ENCODE data around the gene COLEC11.
"Not testable (repeated sequence)": the region's sequence is repeated elsewhere in the genome, so short reads cannot be mapped to it uniquely, and the experiment has no call there.

COLEC11 gene

DNA sequence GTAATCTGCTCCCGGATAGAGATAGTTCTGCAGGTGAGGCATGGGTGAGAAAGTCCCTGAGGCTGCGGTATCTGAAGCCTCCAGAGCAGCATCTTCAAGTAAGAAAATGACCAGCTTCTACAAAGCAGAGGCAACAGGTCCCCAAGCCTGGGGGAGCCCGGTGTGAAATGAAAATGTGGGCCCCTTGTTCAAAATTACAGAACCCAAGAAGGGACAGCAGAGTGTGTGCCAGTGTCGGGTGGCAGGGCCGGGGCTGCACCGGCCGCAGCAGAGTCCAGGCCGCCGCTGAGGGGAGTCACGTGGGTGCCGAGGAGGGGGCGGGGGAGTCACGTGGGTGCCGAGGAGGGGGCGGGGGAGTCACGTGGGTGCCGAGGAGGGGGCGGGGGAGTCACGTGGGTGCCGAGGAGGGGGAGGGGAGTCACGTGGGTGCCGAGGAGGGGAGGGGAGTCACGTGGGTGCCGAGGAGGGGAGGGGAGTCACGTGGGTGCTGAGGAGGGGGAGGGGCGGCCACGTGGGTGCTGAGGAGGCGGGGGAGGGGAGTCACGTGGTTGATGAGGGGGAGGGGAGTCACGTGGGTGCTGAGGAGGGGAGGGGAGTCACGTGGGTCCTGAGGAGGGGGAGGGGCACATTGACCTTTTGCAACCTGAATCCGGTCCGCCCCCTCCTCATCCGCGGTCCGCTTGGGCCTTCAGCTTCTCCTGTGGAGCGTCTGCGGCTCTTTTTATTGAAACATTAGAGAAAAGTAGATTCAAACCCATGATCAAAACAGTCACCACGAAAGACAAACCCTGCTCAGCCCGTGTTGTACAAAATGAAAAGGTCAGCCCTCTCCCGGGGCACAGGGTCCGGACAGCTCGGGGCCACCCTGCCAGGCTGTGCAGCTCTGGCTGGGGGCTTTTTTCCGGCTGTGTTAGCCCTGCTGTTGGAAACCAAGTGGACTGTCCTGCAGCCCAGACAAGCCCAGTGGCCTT lies 10.4 kb downstream of the COLEC11 start:
- DNase-seq (ENCODE audit: low read depth, low spot score), result no peak

DNA sequence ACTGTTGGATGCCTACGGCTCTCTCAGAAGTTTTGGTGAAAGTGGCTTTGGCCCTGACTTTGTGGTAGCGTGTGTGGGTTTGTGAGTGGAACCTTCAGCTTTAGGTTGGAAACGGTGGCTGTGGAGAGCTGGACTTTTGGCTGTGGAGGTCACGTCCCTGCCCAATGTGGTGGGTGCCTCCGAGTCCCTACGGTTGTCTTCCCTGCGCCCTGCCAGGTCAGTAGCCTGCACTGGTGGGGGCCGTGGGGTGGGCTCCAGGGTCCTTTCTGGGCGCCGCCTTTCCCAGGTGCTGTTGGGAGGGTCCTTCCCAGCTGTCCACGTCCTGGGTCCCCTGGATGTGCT lies 11.1 kb downstream of the COLEC11 start:
- DNase-seq (ENCODE audit: low read depth, low spot score), result no peak

DNA sequence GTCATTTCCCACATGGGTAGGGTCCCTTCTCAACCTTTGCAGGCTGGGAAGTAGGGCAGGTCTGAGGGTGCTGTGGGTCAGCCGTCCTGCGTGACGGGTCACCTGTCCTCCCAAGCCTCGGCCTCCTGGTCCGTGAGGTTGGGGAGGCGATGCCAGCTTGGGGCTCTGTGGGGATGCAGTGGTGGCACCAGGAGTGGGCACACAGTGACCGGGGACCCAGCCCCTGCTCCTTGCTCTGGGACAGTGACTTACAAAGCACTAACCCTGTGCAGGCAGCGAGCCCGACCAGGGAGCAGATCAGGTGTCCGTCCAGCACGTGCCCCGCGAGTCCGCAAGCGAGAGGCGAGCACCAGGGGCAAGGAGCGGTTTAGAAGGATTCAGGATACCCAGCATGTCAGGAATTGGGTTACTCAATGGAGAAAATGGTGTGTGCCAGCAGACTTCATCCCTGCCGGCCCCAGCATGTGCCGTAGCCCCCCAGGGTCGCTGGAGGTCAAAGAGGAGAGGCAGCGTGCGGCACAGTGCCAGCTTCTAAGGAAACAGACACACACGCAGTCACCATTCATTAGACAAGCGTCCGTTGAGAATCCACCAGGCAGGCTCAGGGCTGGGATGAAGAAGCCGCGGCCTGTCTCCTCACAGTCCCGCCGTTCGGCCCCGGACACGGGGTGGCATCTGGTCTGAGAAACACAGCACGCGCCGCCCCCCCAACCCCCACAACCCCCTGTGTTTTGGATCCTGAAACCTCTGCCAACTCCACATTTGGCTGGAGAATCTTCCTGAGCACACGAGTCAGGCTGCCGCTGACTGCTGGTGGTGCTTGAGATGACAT lies 11.7 kb downstream of the COLEC11 start:
- no peak for DNase-seq (ENCODE audit: low read depth, low spot score)

DNA sequence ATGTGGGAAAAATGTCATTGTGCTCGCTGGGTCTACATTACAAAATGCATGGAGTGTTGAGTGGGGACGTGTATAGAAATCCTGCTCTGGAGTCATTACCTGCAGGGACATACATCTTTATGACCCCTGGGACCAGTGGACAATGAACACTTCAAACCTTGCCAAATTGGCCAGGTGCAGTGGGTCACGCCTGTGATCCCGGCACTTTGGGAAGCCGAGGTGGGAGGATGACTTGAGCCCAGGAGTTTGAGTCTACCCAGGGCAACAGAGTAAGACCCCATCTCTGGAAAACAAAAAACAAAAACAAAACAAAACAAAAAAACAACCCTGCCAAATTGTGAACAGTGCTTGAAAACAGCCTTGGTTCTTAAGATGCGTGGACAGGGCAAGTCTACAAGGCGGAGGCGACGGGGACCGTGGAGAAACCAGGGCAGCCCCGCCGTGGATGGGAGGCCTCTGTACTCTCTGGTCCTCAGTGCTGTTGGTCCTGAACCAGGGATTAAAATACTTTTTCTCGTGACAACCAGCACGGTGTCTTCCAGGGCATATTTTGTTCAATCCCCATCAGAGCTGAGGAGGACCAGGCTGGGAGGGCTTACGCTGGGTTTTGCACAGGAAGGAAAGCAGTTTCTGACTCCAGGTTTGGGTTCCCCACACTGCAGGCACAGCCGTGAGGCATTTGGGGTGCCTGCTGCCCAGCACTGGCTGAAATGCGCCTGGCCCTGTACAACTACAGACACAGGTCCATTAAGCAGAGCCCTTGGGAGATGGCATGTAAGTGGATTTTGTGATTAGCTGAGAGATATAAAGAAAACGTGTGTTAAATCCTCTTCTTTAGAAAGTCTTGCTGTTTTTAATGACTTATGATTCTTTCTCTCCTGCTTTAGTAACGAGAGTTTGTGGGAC lies 13.7 kb downstream of the COLEC11 start:
- DNase-seq (ENCODE audit: low read depth, low spot score), result no peak

DNA sequence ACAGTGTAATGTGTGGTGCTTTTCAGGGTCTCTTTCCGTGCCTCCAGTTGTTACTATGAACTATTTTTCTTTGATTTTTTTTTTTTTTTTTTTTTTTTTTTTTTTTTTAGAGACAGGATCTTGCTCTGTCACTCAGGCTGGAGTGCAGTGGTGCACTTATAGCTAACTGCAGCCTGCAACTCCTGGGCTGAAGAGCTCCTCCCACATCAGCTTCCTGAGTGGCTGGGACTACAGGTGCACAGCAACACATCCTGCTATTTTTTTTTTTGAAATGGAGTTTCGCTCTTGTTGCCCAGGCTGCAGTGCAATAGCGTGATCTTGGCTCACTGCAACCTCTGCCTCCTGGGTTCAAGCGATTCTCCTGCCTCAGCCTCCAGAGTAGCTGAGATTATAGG lies 14.4 kb downstream of the COLEC11 start:
- not testable (repeated sequence) for DNase-seq (ENCODE audit: low read depth, low spot score)

DNA sequence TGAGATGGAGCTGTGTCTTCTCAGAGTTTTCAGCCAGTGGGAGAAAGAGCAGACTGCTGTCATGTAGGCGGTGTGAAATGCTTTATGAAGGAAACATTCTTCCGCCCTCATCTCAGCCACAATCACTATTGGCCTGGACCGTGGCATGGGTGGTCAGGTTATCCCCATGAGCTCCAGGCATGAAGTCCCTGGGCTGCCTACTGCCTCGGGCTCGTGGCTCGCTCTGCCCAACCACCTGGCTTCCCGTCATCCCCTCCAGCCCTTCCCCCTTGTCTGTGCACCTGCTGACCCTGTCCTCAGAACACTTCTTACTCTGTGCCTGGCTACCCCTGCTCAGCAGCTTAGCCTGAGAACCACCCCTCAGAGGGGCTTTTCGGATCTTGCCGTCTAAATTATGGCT lies 15.5 kb downstream of the COLEC11 start:
- no peak for DNase-seq (ENCODE audit: low read depth, low spot score)

DNA sequence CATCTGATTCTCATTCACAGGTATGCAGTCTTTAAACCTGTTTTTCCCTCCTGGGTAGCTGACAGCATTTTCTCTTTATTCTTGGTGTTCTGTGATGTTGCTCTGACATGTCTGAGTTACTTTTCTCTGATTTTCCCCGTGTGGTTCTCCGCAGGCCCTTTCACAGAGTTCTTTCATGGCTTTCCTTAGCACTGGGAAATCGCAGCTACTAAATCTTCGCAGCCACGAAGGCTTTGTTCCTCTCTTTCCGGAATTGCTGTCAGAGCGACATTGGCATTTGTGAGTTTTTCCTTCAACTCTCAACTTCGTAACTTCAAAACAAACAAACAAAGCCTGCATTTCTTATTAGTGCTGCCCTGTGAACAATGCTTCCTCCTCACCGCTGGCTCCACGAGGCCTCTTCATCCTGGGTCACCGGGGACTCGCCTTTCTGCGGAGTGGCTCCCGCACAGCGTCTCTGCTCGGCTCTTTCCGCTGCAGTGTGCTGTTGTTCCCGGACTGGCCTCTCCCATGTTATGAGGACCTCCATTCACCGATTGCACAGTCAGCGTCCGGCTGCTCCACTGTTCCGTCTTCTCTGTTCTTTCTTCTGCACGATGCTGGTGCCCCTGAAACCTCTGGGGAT lies 16.1 kb downstream of the COLEC11 start:
- no peak for DNase-seq (ENCODE audit: low read depth, low spot score)

DNA sequence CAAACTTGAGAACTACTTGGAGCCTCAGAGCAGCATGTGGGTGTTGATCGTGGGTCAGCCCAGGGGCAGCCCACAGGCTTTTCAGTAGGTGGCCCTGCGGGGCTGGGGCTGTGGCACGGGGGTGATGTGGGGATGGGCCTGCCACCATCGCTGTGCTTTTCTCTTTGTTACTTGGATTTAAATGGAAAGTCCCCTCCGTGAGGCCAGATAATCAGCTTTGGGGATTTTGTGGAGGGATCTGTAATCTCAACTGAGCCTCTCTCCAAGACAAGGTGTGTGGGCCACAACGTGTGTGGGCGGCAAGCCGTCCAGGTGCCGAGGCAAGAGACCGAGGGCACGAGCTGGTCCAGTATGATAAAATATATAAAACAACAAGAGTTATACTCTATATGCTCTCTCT lies 16.7 kb downstream of the COLEC11 start:
- no peak for DNase-seq (ENCODE audit: low read depth, low spot score)

DNA sequence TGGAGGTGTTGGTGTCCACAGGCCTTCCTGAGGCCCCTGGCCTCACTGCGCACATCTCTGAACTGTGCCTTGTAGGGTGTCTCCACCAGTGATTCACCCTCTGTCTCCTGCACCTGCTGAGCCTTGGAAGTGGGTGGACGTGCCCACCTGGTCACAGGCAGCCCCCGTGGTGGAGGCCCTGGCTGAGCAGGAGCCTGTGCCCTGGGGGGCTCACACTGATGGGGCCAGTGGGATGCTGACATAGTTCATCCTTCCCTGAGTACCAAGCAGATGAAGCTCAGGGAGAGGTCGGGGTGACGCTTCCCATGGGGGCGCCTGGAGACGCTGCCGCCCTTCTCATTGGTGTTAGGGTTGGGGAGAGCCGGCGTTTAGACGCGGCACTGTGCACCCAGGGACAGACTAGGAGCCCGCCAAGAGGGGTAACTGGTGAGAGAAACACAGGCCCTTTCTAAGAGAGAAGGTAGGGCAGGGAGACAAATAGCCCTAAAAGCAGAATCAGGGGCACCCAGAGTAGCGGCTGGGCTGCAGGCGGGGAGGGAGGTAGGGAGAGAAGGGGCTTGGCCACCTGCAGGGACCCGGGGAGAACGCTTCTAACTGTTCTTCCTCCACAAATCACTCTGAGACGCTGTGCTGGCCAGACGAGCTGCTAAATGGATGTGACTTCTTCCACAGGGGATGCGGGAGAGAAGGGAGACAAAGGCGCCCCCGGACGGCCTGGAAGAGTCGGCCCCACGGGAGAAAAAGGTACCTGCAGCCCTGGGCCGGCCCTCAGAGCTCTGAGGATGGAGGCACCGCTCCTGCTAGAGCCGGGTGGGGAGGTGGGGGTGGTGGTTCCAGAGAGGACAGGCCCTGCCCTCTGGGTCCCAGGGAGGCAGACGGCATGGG lies 18.0 kb downstream of the COLEC11 start:
- DNase-seq (ENCODE audit: low read depth, low spot score), result no peak

DNA sequence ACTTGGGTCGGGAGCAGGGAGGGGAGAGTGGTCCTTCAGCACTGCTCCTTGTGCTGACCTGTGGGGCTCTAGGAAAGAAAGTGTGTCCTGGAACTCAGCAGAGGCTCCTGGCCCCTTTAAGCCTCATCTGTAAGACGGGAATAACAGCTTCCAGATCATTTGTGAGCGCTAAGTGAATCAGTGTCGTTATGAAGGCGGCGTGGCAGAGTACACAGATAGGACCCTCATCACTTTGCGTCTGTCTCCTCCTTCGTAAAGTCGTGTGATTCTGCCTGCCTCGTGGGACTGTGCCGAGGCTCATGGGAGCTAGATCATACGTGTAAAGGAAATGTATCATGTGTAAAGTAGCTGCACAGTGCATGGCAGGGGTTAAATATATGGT lies 18.6 kb downstream of the COLEC11 start:
- no peak for DNase-seq (ENCODE audit: low read depth, low spot score)

DNA sequence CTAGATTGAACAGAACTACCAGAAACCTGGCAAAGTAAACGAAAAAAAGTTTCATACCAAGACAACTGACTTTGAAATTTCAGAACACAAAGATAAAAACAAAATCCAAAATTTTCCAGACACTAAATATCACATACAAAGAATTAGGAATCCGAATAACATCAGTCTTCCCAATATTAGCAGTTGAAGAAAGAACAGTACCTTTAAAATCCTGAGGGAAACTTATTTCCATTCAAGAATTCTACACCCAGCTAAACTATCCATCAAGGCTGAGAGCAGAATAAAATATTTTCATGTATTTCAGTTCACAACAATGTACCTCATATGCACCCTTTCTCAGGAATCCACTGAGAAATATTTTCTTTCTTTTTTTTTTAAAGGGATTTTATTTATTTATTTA lies 19.8 kb downstream of the COLEC11 start:
- DNase-seq (ENCODE audit: low read depth, low spot score), result not testable (repeated sequence)

DNA sequence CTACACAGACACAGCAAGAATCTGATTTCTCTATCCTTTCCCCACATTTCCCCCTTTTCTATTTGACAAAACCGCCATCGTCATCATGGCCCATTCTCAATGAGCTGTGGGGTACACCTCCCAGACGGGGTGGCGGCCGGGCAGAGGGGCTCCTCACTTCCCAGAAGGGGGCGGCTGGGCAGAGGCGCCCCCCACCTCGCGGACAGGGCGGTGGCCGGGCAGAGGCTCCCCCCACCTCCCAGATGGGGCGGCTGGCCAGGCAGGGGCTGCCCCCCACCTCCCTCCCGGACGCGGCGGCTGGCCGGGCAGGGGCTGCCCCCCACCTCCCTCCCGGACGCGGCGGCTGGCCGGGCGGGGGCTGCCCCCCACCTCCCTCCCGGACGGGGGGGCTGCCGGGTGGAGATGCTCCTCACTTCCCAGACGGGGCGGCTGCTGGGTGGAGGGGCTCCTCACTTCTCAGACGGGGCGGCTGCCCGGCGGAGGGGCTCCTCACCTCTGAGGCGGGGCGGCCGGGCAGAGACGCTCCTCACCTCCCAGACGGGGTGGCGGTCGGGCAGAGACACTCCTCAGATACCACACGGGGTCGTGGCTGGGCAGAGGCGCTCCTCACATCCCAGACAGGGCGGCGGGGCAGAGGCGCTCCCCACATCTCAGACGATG lies 20.8 kb downstream of the COLEC11 start:
- DNase-seq (ENCODE audit: low read depth, low spot score), result not testable (repeated sequence)

DNA sequence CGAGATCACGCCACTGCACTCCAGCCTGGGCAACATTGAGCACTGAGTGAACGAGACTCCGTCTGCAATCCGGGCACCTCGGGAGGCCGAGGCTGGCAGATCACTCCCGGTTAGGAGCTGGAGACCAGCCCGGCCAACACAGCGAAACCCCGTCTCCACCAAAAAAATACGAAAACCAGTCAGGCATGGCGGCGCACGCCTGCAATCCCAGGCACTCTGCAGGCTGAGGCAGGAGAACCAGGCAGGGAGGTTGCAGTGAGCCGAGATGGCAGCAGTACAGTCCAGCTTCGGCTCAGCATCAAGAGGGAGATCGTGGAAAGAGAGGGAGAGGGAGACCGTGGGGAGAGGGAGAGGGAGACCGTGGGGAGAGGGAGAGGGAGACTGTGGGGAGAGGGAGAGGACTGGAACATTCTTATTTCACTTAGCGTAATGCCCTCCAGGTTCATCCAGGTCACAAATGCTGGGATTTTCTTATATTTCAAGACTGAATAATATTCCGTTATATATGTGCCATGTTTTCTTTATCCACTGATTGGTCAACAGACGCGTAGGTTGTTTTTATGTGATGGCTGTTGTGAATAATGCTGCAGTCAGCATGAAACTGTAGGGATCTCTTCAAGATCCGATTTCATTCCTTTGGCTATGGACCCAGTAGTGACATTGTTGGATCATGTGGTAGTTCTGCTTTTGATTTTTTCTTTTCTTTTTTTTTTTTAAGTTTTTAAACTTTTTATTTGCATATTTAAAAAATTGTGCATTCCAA lies 21.7 kb downstream of the COLEC11 start:
- DNase-seq (ENCODE audit: low read depth, low spot score), result not testable (repeated sequence)

DNA sequence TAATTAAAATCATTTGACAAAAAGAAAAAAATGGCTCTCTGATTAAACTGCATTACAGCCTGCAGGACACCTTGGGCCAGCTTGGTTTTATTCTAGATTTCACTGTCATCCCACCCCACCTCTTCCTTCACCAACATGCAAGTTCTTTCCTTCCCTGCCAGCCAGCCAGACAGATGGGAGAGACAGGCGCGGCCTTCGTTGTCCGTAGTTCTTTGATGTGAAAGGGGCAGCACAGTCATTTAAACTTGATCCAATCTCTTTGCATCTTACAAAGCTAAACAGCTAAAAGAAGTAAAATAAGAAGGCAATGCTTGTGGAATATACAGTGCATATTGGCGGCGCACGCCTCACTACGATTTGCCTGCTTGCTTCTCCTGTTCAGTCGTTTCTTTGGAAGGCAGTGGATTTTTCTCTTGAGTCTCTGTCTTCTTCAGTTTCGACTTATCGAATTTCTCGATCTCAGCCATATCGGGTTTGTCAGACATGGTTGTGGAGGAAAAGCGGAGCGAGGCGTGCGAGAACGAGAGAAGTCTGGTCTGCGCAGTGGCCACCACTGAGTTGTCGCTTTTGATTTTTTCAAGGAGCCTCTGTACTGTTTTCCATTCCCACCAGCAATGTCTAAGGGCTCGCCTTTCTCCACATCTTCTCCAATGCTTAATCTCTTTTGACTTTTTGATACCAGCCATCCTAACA lies 22.4 kb downstream of the COLEC11 start:
- no peak for DNase-seq (ENCODE audit: low read depth, low spot score)

DNA sequence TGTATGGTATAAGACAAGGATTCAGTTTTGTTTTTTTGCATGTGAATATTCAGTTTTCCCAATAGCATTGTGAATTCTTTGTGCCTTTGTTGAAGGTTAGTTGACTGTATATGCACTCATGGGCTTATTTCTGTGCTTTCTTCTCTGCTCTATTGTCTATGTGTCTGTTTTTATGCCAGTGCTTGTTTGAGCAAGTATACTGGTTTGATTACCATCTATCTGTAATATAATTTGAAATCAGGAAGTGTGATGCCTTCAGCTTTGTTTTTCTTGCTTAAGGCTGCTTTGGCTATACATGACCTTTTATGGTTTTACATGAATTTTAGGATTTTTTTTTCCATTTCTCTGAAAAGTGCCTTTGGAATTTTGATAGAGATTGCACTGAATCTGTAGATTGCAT lies 23.5 kb downstream of the COLEC11 start:
- DNase-seq (ENCODE audit: low read depth, low spot score), result no peak

DNA sequence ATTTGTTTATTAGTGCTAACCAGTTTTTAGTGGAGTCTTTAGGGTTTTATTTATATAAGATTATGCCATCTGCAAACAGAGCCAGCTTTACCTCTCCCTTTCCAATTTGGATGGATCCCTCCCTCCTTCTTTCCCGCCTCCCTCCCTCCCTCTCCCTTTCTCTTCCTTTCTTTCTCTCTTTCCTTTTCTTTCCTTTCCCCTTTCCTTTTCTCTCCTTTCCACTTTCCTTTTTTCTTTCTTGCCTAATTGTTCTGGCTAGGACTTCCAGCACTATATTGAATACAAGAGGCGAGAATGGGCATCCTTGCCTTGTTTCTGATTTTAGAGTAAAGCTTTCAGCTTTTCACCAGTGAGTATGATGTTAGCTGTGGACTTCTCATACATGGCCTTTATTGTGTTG lies 24.1 kb downstream of the COLEC11 start:
- DNase-seq (ENCODE audit: low read depth, low spot score), result no peak

DNA sequence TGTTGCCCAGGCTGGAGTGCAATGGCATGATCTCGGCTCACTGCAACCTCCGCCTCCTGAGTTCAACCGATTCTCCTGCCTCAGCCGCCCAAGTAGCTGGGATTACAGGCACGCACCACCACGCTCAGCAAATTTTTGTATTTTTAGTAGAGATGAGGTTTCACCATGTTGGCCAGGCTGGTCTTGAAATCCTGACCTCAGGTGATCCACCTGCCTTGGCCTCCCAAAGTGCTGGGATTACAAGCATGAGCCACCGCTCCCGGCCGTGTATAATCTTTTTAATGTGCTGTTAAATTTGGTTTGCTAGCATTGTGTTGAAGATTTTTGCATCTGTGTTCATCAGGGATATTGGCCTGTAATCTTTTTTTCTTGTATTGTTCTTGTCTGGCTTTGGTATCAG lies 24.7 kb downstream of the COLEC11 start:
- not testable (repeated sequence) for DNase-seq (ENCODE audit: low read depth, low spot score)

DNA sequence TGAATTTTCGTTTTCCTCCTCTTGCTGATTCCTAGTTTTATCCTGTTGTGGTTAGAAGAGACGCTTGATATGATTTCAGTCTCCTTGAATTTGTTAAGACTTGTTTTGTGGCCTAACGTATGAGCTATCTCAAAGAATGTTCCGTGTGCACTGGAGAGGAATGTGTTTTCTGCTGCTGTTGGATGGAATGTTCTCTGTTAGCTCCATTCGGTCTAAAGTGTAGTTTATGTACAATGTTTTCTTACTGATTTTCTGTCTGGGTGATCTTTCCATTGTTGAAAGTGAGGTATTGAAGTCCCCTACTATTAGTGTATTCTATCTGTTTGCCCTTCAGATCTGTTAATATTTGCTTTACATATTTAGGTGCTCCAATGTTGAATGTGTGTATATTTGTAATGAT lies 25.9 kb downstream of the COLEC11 start:
- no peak for DNase-seq (ENCODE audit: low read depth, low spot score)
